ENCODE results near the gene EGFLAM.

The EGFLAM gene

DNA sequence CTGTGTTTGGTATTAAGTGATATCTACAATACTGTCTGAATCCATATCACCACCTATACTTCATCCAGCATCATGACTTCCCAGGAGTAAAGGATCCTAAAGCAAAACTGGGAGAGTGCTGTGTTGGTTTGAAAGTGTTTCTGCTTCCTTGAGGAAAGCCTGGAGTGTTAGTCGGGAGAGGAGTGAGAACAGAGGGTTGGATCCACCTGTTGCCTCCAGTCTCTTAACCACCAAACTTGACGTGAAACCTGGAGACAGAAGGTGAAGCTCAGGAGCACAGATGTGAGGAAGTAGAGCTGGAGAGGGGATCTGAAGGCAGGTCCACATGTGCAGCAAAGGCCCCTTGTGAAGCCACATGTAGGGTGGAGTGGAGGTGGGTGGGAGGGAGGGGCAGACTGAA is 88.2 kb downstream of the EGFLAM start:
- no peak overlapping the region for H2AFZ ChIP-seq (ENCODE audit: low read depth, low read length, severe bottlenecking)
- H3K9me2 ChIP-seq (replicated peaks; ENCODE audit: insufficient read depth, low read length): no peaks in the 10 kb centered on the region
- TF ChIP-seq EZH2phosphoT487 (conservative IDR thresholded peaks at IDR 0.05; ENCODE audit: low read length): no peak
- TF ChIP-seq, protein P1, sequence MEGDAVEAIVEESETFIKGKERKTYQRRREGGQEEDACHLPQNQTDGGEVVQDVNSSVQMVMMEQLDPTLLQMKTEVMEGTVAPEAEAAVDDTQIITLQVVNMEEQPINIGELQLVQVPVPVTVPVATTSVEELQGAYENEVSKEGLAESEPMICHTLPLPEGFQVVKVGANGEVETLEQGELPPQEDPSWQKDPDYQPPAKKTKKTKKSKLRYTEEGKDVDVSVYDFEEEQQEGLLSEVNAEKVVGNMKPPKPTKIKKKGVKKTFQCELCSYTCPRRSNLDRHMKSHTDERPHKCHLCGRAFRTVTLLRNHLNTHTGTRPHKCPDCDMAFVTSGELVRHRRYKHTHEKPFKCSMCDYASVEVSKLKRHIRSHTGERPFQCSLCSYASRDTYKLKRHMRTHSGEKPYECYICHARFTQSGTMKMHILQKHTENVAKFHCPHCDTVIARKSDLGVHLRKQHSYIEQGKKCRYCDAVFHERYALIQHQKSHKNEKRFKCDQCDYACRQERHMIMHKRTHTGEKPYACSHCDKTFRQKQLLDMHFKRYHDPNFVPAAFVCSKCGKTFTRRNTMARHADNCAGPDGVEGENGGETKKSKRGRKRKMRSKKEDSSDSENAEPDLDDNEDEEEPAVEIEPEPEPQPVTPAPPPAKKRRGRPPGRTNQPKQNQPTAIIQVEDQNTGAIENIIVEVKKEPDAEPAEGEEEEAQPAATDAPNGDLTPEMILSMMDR (IDR thresholded peaks at IDR 0.05; ENCODE audit: insufficient read depth, low read length, poor library complexity, severe bottlenecking): no peak
- H3K4me2 ChIP-seq (ENCODE audit: low read depth, low read length, poor library complexity, severe bottlenecking): no peak overlapping the region
- no peaks in the 10 kb centered on the region for H3K36me3 ChIP-seq (ENCODE audit: low read length)
- H3K27ac ChIP-seq (ENCODE audit: low read depth, low read length): no peak overlapping the region
- no peaks in the 10 kb centered on the region for H3K27me3 ChIP-seq (ENCODE audit: low read length)
- no peak overlapping the region for H3K4me3 ChIP-seq (ENCODE audit: insufficient read depth, low read length, poor library complexity, severe bottlenecking)
- no peaks in the 10 kb centered on the region for H3K9me3 ChIP-seq (ENCODE audit: insufficient read depth, low read length)
- no peaks in the 10 kb centered on the region for H4K20me1 ChIP-seq (ENCODE audit: low read depth, low read length)
- no peak overlapping the region for H3K9ac ChIP-seq (ENCODE audit: low read length)
- no peaks in the 10 kb centered on the region for H3F3A ChIP-seq (ENCODE audit: insufficient read depth)
- H3K79me2 ChIP-seq (ENCODE audit: insufficient read depth, low read length): no peaks in the 10 kb centered on the region

DNA sequence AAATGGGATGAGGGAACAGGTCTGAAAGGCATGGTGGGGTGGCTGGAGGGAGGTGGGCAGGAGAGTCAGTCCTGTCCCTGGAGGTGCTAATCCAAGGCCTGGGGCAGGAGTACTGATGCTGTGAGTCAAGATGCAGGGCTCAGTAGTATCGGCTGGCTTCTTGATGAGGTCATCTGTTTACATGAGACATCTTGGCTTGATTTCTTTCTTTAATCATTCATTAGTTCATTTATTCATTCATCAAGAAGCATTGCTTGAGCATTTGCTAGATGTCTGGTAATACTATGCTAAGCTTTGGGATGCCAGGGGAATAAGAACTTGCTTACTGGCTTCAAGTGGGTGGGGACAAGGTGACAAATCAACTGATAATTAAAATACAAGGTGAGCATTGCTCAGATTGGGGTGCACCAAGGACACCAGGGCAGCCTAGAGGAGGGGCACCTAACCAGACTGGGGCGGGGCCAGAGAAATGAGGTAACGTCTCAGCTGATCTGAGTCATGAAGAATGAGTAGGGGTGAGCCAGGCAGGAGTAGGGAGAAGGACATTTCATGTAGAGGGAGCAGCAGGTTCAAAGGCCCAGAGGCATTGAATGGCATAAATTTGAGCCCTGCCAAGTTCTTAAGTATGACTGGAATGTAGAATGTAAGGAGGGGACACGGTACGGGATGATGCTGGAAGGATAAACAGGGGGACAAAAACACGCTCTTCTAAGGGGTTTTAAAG is 88.8 kb downstream of the EGFLAM start:
- H2AFZ ChIP-seq (ENCODE audit: low read depth, low read length, severe bottlenecking): no peak overlapping the region
- no peaks in the 10 kb centered on the region for H3K9me2 ChIP-seq (replicated peaks; ENCODE audit: insufficient read depth, low read length)
- H3K27me3 ChIP-seq (ENCODE audit: low read length): no peaks in the 10 kb centered on the region
- no peaks in the 10 kb centered on the region for H3K9me3 ChIP-seq (ENCODE audit: insufficient read depth, low read length)
- H3K4me3 ChIP-seq (ENCODE audit: insufficient read depth, low read length, poor library complexity, severe bottlenecking): no peak overlapping the region
- TF ChIP-seq EZH2phosphoT487 (conservative IDR thresholded peaks at IDR 0.05; ENCODE audit: low read length): no peak
- TF ChIP-seq, protein P1 (IDR thresholded peaks at IDR 0.05; ENCODE audit: insufficient read depth, low read length, poor library complexity, severe bottlenecking): no peak
- H3K27ac ChIP-seq (ENCODE audit: low read depth, low read length): no peak overlapping the region
- H3F3A ChIP-seq (ENCODE audit: insufficient read depth): no peaks in the 10 kb centered on the region
- no peaks in the 10 kb centered on the region for H4K20me1 ChIP-seq (ENCODE audit: low read depth, low read length)
- H3K36me3 ChIP-seq (ENCODE audit: low read length): no peaks in the 10 kb centered on the region
- no peak overlapping the region for H3K4me2 ChIP-seq (ENCODE audit: low read depth, low read length, poor library complexity, severe bottlenecking)
- H3K9ac ChIP-seq (ENCODE audit: low read length): no peak overlapping the region
- no peaks in the 10 kb centered on the region for H3K79me2 ChIP-seq (ENCODE audit: insufficient read depth, low read length)

DNA sequence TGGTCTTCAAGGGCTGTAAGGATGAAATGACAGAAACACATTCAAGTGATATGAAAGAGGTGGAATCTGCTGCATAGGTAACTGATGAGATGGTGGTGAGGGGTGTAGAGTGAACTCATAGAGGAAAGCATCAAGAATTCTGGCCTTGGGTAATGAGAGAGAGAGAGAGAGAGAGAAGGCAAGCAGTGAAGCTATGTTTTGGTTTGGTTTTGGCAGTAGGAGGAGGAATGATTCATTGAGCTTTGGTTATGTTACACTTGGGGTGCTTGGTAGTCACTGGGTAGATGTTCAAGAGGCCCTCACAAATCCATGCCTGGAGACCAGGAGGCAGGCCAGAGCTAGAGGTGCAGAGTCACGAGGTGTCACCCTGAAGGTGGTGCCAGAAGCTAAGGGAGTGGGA is 89.5 kb downstream of the EGFLAM start:
- H4K20me1 ChIP-seq (ENCODE audit: low read depth, low read length): no peaks in the 10 kb centered on the region
- H3F3A ChIP-seq (ENCODE audit: insufficient read depth): no peaks in the 10 kb centered on the region
- no peak overlapping the region for H3K4me3 ChIP-seq (ENCODE audit: insufficient read depth, low read length, poor library complexity, severe bottlenecking)
- H3K9ac ChIP-seq (ENCODE audit: low read length): no peak overlapping the region
- H3K27me3 ChIP-seq (ENCODE audit: low read length): no peaks in the 10 kb centered on the region
- H3K36me3 ChIP-seq (ENCODE audit: low read length): no peaks in the 10 kb centered on the region
- no peak overlapping the region for H3K4me2 ChIP-seq (ENCODE audit: low read depth, low read length, poor library complexity, severe bottlenecking)
- H3K9me3 ChIP-seq (ENCODE audit: insufficient read depth, low read length): no peaks in the 10 kb centered on the region
- no peaks in the 10 kb centered on the region for H3K9me2 ChIP-seq (replicated peaks; ENCODE audit: insufficient read depth, low read length)
- TF ChIP-seq, protein P1 (IDR thresholded peaks at IDR 0.05; ENCODE audit: insufficient read depth, low read length, poor library complexity, severe bottlenecking): no peak
- no peak for TF ChIP-seq EZH2phosphoT487 (conservative IDR thresholded peaks at IDR 0.05; ENCODE audit: low read length)
- no peak overlapping the region for H2AFZ ChIP-seq (ENCODE audit: low read depth, low read length, severe bottlenecking)
- H3K27ac ChIP-seq (ENCODE audit: low read depth, low read length): no peak overlapping the region
- H3K79me2 ChIP-seq (ENCODE audit: insufficient read depth, low read length): no peaks in the 10 kb centered on the region
